M059J (cell line): ENCODE data around the gene CTSA. TPM values are rescaled to one million over a fixed set of nuclear protein-coding genes. Genes with fewer than 3 reads are reported as not detected.
"Not testable (repeated sequence)": the region's sequence is repeated elsewhere in the genome, so short reads cannot be mapped to it uniquely, and the experiment has no call there.

ENCODE experiments used
- DNase-seq: peaks from one replicate; pipeline ENCODE4 v3.0.0-alpha.2; 2012; ENCODE audit warnings: low read depth
- total RNA-seq: library from RNA; depleted of rRNA; stranded (reverse); fragments of >200 nt; shearing (Covaris generic); gene quantifications from 2 replicates; pipeline ENCODE4 v1.2.3, GENCODE V29; 2014

Gene CTSA
- total RNA-seq, 1 experiment from 2014 or later = 253 TPM

DNA sequence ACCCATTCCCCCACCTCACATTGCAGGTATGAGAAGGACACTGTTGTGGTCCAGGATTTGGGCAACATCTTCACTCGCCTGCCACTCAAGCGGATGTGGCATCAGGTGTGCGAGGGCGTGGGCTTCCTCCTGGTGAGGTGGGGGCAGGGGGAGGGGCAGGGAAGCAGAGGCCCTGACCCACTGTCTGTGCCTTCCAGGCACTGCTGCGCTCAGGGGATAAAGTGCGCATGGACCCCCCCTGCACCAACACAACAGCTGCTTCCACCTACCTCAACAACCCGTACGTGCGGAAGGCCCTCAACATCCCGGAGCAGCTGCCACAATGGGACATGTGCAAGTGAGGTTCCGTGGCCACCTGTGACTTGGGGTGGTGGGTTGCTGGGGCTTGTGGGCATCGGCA, 3.7 kb downstream of the CTSA start:
- DNase-seq = no peak

DNA sequence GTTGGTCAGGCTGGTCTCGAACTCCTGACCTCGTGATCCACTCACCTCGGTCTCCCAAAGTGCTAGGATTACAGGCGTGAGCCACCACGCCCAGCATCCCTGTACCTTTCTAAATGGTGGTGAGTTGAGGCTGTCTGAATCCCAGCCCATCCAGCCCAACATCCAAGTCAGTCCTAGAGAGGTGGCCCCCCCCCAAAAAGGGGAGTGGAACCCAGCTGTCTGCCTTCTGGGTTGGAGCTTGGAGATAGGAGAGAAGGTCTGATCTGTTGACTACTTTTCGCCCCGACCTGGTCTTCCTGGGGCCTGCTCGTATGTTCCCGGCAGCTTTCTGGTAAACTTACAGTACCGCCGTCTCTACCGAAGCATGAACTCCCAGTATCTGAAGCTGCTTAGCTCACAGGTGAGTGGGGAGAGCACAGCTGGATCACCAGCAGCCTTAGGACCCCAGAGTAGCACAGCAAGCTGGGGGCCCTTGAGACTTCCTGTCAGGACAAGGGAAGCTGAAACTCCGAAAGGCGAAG, 5.6 kb downstream of the CTSA start:
- DNase-seq = no peak

DNA sequence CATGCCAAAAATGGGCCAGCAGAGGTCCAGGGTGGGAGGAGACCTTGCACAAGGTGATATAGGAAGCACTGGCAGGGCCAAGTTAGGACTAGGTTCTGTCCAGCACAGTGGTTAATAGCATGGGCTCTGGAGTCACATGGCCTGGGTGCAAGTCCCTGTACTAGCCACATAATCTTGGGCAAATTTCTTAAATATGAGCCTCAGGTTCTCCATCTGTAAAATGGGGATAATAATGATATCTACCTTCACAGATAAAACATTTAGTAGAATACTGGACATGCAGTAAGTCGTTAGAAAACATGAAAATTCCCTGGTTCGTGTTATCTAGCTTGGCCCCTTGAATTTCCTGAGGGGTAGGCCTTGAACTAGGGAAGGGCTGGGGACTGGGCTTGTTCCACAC, 6.2 kb downstream of the CTSA start:
- DNase-seq = no peak

DNA sequence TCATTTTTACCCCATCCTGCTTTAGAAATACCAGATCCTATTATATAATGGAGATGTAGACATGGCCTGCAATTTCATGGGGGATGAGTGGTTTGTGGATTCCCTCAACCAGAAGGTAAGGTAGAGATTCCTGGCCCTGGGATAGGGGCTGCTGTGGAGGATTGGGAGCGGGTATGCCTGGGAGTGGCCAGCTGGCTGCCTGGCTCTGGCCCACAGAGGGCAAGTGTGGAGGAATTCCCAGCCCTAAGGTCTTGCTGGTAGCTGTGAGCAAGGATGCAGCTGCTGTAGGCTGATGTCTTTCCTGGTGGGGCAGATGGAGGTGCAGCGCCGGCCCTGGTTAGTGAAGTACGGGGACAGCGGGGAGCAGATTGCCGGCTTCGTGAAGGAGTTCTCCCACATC, 6.6 kb downstream of the CTSA start:
- no peak for DNase-seq

DNA sequence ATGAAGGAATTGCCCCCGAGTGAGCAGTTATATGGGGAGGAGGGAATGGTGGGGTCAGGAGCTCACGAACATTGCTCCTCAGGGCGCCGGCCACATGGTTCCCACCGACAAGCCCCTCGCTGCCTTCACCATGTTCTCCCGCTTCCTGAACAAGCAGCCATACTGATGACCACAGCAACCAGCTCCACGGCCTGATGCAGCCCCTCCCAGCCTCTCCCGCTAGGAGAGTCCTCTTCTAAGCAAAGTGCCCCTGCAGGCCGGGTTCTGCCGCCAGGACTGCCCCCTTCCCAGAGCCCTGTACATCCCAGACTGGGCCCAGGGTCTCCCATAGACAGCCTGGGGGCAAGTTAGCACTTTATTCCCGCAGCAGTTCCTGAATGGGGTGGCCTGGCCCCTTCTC, 7.2 kb downstream of the CTSA start:
- no peak for DNase-seq

DNA sequence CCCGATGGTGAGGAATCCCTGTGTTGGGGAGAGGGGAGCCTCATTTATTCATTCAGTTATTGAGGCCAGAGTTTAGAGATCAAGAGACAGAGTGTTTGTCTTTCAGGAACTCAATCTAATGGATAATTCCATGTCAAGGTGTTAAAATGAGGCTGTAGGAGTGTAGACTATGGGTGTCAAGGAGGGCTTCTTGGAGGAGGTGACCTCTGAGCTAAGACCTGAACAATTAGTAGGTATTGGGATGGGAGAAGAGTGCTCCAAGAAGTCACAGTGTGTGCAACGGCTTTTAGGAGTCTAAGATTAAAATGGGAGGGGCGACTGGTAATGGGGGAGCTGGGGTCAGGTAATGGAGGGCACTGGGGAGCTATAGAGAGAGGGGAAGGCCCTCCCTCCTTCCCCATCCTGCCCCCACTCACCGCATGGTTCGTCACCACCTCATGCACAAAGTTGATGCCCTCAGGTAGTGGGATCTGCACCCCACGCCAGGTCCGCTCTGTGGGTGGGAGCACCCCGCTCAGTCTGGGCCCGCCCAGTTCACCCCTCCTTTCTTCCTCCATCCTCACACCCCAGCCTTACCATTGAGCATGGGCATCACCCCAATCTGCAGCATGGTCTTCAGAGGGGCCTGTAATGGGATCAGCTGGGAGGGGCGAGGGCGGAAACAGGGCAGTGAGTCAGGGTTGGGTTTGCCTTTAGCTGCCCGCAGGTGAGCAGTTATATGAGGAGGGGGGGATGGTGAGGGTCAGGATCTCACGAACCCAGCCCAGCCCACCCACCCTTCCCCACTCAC, 8.1 kb downstream of the CTSA start:
- no peak for DNase-seq

DNA sequence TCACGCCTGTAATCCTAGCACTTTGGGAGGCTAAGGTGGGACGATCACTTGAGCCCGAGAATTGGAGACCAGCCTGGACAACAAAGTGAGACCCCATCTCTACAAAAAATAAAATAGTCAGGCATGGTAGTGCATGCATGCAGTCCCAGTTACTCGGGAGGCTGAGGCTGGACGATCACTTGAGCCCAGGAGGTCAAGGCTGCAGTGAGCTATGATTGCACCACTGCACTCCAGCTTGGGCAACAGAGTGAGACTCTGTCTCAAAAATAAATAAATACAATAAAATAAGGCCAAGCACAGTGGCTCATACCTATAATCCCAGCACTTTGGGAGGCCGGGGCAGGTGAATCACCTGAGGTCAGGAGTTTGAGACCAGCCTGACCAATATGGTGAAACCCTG, 10.2 kb downstream of the CTSA start:
- DNase-seq = not testable (repeated sequence)

DNA sequence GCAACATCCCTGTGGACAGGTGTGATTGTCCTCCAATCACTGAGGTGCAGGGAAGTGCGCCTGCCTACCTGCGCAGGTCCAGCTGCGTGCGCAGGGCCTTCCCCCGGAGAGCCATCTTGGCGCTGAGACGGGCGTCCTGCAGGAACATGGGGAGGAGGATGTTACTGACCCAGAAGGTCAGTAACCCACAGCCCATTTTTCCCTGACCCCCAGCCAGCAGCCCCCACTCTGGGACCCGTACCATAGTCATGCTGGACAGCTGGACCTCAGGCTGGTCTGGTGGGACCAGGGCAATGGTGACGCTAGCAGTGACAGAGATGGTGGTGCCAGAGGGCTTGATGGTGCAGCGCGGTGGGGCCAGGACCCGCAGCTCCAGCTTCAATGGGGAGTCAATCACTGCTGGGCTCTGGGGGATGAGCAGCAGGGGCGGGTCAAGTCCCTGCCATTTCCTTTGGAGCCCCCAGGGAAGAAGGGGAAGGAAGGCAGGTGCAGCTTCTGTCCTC, 11.1 kb downstream of the CTSA start:
- DNase-seq = no peak

DNA sequence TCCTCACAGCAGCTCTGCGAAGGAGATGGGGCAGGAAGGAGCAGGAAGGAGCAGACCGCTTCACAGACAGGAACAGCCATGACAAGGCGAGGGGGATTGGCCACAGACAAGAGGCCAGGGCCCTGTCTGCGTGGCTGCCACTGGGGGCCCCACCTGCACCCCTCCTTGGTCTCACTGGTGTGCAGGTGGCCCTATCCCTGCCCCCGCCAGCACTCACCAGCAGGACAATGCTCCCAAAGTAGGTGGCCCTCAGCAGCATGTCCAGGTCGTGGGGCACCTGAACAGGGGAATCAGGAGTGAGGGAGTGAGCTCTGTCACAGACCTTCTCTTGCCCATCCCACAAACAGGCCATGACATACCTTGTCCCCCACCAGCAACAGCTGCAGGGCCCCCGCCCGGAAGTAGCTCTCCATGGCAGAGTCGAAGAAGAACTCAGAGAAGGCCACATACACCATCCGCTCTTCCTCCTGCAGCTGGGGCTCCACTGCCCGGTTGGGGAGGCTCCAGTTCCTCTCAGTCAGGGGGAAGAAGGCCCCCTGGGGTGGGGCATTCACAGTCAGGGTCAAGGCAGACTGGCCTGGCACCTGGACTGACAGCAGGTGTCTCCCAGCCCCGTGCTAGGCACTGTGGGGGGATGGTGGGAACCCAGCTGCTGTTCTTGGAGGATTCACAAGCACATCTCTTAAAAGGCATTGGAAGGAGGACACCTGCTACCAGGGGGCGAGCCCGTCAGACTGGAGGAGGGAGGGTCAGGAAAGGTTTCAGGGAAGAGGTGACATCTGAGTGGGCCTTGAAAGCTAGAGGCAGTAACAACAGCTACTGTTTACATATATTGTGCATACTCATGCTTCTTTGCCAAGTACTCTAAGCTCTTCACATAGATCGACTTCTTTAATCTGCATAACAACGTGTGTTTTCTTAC, 13.7 kb downstream of the CTSA start:
- DNase-seq = no peak

DNA sequence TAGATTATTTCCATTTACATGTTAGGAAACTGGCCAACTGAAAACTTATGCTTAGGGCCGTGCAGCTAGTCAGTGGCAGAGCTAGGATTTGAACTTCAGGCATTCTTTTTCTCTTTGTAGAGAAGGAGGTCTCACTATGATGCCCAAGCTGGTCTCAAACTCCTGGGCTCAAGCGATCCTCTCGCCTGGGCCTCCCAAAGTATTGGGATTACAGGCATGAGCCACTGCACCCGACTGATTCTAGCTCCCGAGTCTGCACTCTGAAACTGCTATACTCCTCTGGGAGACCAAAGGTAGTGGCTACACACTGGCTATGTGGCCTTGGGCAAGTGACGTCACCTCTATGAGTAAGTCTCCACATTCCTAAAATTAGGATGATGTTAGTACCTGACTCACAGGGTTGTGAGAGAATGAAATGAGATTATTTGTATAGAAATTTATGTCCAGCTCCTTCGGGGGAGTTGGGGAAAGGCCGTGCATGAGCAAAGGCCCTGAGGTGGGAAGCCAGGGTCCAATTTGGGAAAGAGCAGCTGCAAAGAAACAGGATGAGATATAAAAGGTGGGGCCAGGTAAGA, 14.5 kb downstream of the CTSA start:
- DNase-seq = peak; percentile 99

DNA sequence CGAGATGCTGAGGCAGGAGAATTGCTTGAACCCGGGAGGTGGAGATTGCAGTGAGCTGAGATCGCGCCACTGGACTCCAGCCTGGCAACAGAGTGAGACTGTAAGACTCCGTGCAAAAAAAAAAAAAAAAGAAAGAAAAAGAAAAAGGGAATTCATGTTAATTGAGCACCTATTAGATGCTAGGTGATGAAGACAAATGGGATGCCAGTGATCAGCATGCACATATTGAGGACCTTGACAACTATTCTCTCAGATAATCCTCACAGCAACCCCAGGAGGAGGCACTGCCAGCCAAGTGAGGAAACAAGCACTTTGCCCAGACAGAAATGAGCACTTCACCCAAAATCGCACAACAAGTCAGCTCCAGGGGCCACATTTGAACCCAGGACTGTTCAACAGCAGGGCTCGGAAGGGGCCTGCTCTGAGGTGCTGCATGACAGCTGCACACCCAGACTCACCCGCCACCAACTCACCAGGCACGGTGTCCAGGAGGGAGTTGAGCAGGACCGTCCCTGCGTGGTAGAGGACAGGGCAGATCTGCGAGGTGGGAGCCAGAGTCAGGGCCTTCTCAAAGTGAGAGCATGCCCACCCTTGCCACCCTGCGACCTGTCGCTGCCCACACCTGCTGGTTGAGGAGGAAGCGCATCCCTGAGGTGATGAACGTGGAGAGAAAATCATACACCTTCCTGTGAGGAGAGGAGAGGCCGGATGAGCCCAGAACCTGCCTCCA, 16.2 kb downstream of the CTSA start:
- no peak for DNase-seq

DNA sequence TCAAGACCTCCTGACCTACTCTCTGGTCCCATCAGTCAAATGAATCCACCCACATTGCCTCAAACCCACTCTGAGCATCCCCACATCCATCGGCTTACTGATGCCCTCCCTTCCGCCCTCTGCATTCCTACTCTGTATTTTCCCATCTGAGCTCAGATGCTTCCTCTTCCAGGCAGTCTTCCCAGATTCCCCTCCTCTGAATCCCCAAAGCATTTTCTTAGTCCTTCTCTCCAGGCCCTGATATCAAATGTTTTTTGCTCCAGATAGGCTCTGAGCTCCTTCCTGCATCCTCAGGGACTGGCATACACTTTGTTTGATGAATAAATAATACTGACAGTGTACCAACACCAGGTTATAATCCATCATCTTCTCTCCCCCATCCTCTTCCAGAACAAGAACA, 16.9 kb downstream of the CTSA start:
- no peak for DNase-seq

DNA sequence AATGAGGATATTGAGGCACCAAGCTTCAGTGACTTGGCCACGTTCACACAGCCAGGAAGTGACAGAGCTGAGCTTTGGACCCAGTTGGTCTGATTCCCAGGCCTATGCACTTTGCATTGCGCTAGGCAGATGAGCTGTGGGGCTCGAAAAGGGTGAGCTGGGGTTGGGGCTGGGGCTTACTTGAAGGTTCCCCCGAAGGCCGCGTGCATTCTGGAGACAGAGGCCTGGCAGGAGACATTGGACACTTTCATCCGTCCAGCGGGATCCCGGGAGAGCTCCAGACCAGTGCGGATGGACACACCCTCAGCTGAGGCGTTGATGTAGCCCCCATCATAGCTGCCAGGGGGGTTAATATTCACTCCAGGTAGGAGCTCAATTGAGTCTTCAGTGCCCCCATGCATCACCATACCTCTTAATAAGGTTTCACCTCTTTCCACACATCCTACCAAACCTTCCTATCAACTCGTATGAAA, 18.2 kb downstream of the CTSA start:
- no peak for DNase-seq

DNA sequence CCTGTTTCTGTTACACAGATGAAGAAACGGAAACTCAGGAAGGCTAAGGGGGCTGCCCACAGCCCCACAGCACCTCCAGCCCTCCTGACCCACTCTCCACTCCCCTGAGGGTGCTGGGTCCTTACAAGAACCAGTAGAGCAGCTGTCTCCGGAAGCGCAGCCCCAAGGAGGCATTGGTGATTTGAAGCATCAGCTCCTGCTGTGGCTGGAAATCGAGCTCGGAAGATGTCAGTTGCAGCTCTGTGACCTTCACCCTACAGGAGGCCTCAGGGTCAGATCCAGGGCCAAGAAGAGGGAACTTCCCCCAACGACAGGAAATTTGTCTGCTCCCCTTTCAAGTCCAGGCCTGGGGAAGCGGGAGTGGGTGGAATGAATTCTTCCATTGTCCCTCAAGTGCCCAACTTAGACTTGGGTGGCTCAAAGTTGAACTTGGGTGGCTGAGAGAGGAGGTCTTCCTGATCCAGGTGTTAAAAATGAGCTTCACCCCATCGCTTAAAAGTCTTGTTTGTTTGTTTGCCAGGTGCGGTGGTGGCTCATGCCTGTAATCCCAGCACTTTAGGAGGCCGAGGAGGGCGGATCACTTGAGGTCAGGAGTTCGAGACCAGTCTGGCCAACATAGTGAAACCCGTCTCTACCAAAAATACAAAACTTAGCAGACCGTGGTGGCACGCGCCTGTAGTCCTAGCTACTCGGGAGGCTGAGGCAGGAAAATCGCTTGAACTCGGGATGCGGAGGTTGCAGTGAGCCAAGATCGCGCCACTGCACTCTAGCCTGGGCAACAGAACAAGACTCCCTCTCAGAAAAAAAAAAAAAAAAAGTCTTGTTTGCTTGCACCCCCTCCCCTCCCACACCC, 18.9 kb downstream of the CTSA start:
- DNase-seq = no peak

DNA sequence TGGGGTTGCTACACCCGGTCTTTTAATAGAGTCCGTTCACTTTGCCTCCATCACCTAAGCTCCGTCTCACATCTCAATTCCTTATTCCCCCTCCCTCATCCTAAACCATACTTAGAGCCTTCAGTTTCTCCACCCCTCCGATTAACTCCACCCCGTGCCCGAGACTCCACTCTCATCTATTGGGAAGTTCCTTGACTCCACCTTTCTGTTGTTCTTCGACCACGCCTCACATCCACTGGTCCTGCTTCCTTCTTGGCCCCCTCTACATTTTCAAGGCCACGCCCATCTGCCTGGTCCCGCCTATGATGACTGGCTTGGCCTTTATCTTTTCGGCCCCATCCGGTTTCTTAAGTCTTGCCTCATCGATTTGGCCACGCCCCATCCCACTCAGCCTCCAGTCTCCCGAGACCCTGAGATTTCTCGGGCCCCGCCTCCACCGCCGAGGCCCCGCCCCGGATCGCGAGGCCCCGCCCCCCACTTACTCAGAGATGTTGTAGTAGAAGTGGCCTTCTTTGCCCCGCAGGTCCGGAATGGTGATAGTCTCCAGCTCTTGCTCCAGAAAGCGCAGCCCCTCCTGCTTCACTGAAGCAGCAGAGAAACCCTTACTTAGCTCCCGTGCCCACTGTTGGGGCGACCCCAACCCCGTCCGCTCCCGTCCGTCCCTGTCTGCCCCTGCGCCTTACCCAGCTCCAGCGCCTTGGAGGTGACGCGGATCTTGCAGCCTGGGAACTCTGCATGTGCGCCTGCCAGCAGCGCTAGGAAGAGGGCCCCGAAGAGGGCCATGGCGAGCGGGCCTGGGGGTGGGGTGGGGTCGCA, 19.7 kb downstream of the CTSA start:
- peak; percentile 99 for DNase-seq

DNA sequence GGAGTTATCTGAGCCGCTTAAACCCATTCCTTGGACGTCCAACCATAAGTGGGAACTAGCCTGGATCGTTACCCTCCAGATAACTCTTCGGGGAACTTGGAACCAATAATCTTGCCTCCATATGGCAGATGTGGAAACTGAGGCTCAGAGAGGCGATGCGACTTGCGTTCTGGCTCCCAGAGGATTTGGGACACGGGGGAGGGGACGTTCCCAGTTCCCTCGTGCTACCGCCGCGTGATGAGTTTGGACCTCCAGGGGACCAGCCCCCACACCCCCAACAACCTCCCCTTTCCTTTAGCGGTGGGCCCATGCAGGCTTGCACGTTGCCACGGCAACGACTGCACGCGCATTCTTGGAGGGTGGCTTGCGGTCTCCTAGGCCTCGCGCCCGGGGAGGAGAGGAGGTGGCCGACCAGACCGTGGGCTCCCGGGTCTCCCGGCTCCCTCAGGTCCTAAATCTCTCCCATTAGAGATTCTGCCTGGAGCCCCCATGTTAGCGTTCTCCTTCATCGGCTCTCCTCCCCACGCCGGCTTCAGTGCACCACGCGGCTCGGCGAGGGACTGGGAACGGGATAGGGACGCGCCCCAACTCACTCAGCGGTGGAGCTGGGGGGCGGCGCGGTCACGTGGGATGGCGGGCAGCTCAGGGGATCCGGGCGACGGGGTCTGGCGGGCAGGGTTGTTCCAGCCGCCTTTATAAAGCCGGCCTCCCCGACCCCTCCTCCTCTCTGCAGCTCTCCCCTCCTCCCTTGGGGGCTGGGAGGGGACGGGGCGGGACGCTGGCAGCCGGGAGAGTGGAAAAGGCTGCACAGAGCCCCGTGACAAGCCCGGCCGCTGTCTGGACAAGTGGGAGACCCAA, 20.6 kb downstream of the CTSA start, which contains the start of gene PLTP:
PLTP (minus strand) TSS at position 670 of the 858 bp plus-strand sequence. CDS start 703 bp downstream, outside the sequence.
- peak; percentile 82 for DNase-seq

DNA sequence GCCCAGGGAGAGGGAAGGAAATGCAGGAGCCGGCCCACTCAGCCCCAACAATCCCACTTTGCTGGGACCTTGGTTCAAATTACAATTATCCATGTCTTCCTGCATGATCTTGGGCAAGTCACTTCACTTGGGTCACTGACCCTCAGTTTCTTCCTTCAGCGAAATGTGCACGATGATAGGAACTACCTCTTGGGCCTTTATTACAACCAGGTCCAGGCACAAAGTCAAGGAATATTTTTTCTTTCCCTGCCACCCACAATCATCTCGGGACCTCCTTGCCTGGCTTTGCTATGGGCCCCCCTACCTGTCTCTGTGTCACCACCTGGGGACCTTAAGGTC, 21.2 kb downstream of the CTSA start:
- DNase-seq = no peak

DNA sequence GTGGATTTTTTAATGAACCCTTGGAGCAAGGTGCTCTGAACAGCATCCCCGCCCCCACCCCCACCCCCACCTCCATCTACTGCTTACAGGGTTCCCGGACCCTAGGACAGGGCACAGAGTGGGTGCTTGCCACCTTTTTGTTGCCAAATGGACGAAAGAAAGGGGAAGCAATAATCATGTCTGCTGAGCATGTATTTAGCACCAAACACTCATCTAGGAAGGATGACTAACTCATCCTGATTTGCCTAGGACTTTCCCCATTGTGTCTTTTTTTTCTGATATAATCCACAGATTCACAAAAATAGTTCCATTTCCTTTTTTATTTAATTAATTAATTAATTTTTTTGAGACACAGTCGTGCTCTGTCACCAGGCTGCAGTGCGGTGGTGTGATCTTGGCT, 22.0 kb downstream of the CTSA start:
- DNase-seq = no peak

DNA sequence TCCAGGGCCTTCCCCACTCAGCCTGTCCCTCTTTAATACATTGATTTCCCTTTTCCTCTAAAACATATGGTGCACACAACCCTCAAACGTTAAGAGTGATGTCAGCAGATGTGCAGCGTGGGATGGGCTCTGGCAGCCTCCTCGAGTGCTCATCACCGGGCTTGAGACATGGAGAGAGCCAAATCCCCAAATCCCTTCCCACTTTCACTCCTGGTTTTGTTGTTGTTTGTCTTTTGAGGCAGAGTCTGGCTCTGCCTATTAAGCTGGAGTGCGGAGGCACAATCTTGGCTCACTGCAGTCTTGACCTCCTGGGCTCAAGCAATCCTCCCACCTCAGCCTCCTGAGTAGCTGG, 26.6 kb downstream of the CTSA start:
- DNase-seq = no peak
